OCI-LY7 (cell line): ENCODE measurements around the gene CATSPER3. TPM values are rescaled to one million over a fixed set of nuclear protein-coding genes. Genes with fewer than 3 reads are reported as not detected.

Source experiments
- BruUV-seq: library from RNA; stranded (reverse); fragments of 400-500 nt; replicated peaks from 2 replicates; lab custom pipeline; 2021; lab: Mats Ljungman, UMichigan
- CTCF ChIA-PET: fragments of 300-600 bp; sonication (Branson Sonifier 250); formaldehyde crosslinking; loops from one replicate; lab custom pipeline; 2022; ENCODE audit warnings: antibody characterized with exemption; ENCODE audit not compliant: unreplicated experiment; lab: Charles Lee
- POLR2A ChIA-PET: fragments of 300-600 bp; sonication (Branson Sonifier 250); formaldehyde crosslinking; loops from one replicate; lab custom pipeline; 2022; ENCODE audit warnings: antibody characterized with exemption; lab: Charles Lee
- DNase-seq: peaks from one replicate; pipeline ENCODE4 v3.0.0-alpha.2; 2015; ENCODE audit warnings: low spot score
- H2AFZ ChIP-seq: fragments of 200-600 bp; sonication (generic), shearing (Covaris generic); 2 replicates; pipeline ENCODE4 v1.6.1; 2014; ENCODE audit warnings: mild to moderate bottlenecking, antibody characterized with exemption, low read length, moderate library complexity
- H3K27ac ChIP-seq: fragments of 200-600 bp; sonication (generic); 2 replicates; pipeline ENCODE4 v1.5.1; 2014; ENCODE audit warnings: mixed run types, low read depth, mild to moderate bottlenecking, moderate library complexity, low read length, inconsistent platforms; ENCODE audit not compliant: poor library complexity, severe bottlenecking
- H3K36me3 ChIP-seq: fragments of 200-600 bp; sonication (generic); 2 replicates; pipeline ENCODE4 v1.6.1; 2014; ENCODE audit warnings: mild to moderate bottlenecking, antibody characterized with exemption, low read length, moderate library complexity, mixed read lengths; ENCODE audit not compliant: insufficient read depth
- H3K4me1 ChIP-seq: fragments of 200-600 bp; sonication (generic); 2 replicates; pipeline ENCODE4 v1.5.1; 2014; ENCODE audit warnings: mild to moderate bottlenecking, low read length; ENCODE audit not compliant: insufficient read depth, poor library complexity, severe bottlenecking
- H3K4me2 ChIP-seq: fragments of 200-600 bp; sonication (generic); 2 replicates; pipeline ENCODE4 v1.6.1; 2014; ENCODE audit warnings: mild to moderate bottlenecking, low read length
- H3K4me3 ChIP-seq: fragments of 200-600 bp; sonication (generic); 2 replicates; pipeline ENCODE4 v1.5.1; 2014; ENCODE audit warnings: mild to moderate bottlenecking, low read depth, low read length; ENCODE audit not compliant: poor library complexity, severe bottlenecking
- H3K79me2 ChIP-seq: fragments of 200-600 bp; sonication (generic); 2 replicates; pipeline ENCODE4 v1.6.1; 2016; ENCODE audit warnings: low read depth, mild to moderate bottlenecking, low read length, moderate library complexity, mixed read lengths; ENCODE audit not compliant: insufficient read depth
- H3K9me2 ChIP-seq: fragments of 200-600 bp; sonication (generic); 2 replicates; pipeline ENCODE4 v1.6.1; 2016; ENCODE audit warnings: mild to moderate bottlenecking, low read length, mixed read lengths; ENCODE audit not compliant: insufficient read depth
- H3K9me3 ChIP-seq: fragments of 200-600 bp; sonication (generic); 2 replicates; pipeline ENCODE4 v1.6.1; 2014; ENCODE audit warnings: mild to moderate bottlenecking, mixed run types, low read length, mixed read lengths
- H4K20me1 ChIP-seq: fragments of 200-600 bp; sonication (generic); 2 replicates; pipeline ENCODE4 v1.6.1; 2014; ENCODE audit warnings: mild to moderate bottlenecking, antibody characterized with exemption, low read length, moderate library complexity, mixed read lengths; ENCODE audit not compliant: insufficient read depth
- CTCF ChIP-seq: fragments of 200-600 bp; sonication (generic); conservative IDR thresholded peaks from 2 replicates; pipeline ENCODE4 v1.5.1; 2014; ENCODE audit warnings: mild to moderate bottlenecking, antibody characterized with exemption, low read length, moderate library complexity, mixed read lengths
- EZH2phosphoT487 ChIP-seq: fragments of 200-600 bp; sonication (generic); IDR thresholded peaks from 2 replicates; pipeline ENCODE4 v1.6.1; 2018; ENCODE audit warnings: low read depth, borderline replicate concordance, mild to moderate bottlenecking, mixed run types, antibody characterized with exemption, low read length, moderate library complexity, mixed read lengths
- intact Hi-C: fragments of 100-400 bp; cut with micrococcal nuclease; formaldehyde crosslinking; loops from one replicate; pipeline ENCODE4 v1.10.0; 2022; ENCODE audit not compliant: unreplicated experiment
- total RNA-seq, 2 experiments: library from RNA; depleted of rRNA in 1 of 2; stranded (reverse); fragments of >200 nt in 1 of 2; shearing (Covaris generic) in 1 of 2; gene quantifications; 2 replicates each; pipeline ENCODE4 v1.2.3, GENCODE V29; 2014 to 2022

Gene CATSPER3
- total RNA-seq, 2 experiments from 2014 or later, result 0.61 TPM; not detected in 1

- Histone ChIP-seq H3K4me3 (no peak overlapping the region), H4K20me1 (peaks cover 16% of the 10 kb centered on the region; the same call in 1 of the 2 replicates), H3K9me3 (no peaks in the 10 kb centered on the region), H3K9me2 (no peaks in the 10 kb centered on the region), H3K4me1 (peaks cover 29% of the 10 kb centered on the region), H3K4me2 (no peak overlapping the region), H3K79me2 (peaks cover 47% of the 10 kb centered on the region), H2AFZ (no peak overlapping the region), H3K27ac (no peak overlapping the region), H3K36me3 (peaks cover 71% of the 10 kb centered on the region)
- no TSS peak for BruUV-seq
- ChIA-PET POLR2A (no interaction called here), CTCF (no interaction called here)
- intact Hi-C loops, result no loop called here
- no peak for DNase-seq
- no peak for TF ChIP-seq EZH2phosphoT487
- TF ChIP-seq CTCF, result no peak
Observed at GRCh38 chr5:135028791-135029476, 61.2 kb downstream of the CATSPER3 start.

- ChIA-PET CTCF (no interaction called here), POLR2A (interaction anchor here (0.8 to 3.0 kb wide), 2 partner anchors 23 to 113 kb away, joined by 3 to 19 read pairs; no protein-coding TSS in a partner anchor)
- H3K27ac ChIP-seq, result no peak overlapping the region
- no peak overlapping the region for H2AFZ ChIP-seq
- H3K4me2 ChIP-seq, result no peak overlapping the region
- H3K79me2 ChIP-seq, result peaks cover 49% of the 10 kb centered on the region
- DNase-seq, result no peak
- peaks cover 68% of the 10 kb centered on the region for H3K36me3 ChIP-seq
- TF ChIP-seq CTCF (no peak), EZH2phosphoT487 (no peak)
- no peak overlapping the region for H3K4me3 ChIP-seq
- no TSS peak for BruUV-seq
- H3K9me2 ChIP-seq, result no peaks in the 10 kb centered on the region
- no peaks in the 10 kb centered on the region for H3K9me3 ChIP-seq
- H4K20me1 ChIP-seq, result peaks cover 16% of the 10 kb centered on the region; the same call in 1 of the 2 replicates
- peaks cover 32% of the 10 kb centered on the region for H3K4me1 ChIP-seq
- intact Hi-C loops, result loop anchor here (5.0 to 10.0 kb wide), 4 partner anchors 122 to 1997 kb away; partner anchors contain the start of genes JADE2 and PCBD2
Observed at GRCh38 chr5:135029477-135030122, 61.9 kb downstream of the CATSPER3 start.
